HT1080 (cell line): ENCODE results near the gene ZNF689. TPM values are rescaled to one million over a fixed set of nuclear protein-coding genes. Genes with fewer than 3 reads are reported as not detected.
A peak's percentile ranks its signal among the peaks of the same experiment; 100 is the strongest.
"Not testable (repeated sequence)": the region's sequence is repeated elsewhere in the genome, so short reads cannot be mapped to it uniquely, and the experiment has no call there.

Experiments used
- DNase-seq: peaks from one replicate; pipeline ENCODE4 v3.0.0-alpha.2; 2015; ENCODE audit warnings: low read depth
- total RNA-seq: library from RNA; depleted of rRNA; stranded (reverse); fragments of >200 nt; shearing (Covaris generic); gene quantifications from 2 replicates; pipeline ENCODE4 v1.2.3, GENCODE V29; 2014

ZNF689 gene
- total RNA-seq, 1 experiment from 2014 or later: 9.5 TPM

DNA sequence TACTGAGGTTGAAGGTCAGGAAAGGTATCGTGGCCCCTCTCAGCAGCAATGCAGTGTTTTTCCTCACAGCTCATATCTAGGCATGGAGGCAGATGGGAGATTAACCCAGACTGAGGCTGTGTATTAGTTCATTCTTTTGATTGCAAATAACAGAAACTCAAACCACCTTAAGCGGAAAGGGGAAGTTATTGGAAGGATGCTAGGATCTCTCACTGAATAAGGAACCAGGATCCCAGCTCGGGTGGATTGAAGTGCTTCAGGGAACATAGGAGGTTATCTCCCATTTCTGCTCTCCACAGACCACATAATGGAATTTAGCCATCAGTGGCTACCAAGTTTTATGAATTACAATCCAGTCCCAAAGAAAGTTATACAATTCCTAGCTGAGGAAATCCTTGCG lies 8.2 kb downstream of the ZNF689 start:
- DNase-seq: no peak

DNA sequence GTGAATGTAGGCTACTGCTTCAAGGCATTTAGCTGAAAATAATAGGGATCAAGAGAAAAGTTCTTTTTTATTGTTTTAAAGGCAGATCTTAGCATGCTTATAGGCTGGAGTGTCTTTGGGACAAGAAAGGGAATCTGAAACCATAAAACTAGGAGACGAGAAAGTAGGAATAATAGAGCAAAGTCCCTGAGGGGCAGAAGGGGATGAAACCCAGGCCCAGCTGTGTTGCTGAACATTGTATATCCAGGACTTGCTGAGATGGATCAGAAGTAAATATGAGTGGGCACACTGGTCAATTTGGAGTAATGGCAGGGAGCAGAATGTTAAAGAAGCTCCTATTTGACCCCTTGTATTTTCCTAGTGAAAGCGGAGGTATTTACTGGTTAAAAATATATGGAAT lies 9.3 kb downstream of the ZNF689 start:
- DNase-seq: no peak

DNA sequence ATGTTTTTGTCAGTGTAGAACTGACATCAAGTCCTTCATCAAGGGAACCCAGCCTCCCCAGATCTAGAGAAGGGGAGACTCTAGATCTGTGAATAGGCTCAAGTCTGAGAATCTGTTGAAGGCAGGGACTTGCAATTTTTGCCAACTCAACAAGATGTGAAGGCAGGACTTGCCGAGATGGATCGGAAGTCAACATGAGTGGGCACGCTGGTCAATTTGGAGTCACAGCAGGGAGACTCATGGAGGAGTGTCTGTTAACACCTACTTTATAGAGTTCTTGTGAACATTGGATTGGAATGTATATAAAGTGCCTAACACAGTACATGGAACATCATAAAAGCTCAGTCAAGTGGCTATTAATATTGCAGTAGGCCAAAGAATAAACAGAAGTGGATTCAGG lies 10.0 kb downstream of the ZNF689 start:
- no peak for DNase-seq

DNA sequence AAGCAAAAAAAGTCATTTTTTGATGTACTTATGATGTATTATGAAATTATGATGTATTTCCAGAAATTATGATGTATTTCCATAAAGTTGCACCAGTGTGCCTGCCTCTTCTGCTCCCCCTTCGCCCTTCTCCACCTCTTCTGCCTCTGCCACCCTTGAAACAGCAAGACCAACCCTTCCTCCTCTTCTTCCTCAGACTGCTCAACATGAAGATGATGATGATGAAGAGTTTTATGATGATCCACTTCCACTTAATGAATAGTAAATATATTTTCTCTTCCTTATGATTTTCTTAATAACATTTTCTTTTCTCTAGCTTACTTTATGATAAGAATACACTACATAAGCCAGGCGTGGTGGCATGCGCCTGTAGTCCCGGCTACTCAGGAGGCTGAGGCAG lies 17.3 kb downstream of the ZNF689 start:
- DNase-seq: no peak

DNA sequence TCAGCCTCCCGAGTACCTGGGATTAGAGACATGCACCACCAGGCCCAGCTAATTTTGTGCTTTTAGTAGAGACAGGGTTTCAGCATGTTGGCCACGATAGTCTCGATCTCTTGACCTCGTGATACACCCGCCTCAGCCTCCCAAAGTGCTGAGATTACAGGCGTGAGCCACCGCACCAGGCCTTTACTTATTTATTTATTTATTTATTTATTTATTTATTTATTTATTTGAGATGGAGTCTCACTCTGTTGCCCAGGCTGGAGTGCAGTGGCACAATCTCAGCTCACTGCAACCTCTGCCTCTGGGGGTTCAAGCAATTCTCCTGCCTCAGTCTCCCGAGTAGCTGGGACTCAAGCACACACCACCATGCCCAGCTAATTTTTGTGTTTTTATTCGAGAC lies 19.3 kb downstream of the ZNF689 start:
- not testable (repeated sequence) for DNase-seq

DNA sequence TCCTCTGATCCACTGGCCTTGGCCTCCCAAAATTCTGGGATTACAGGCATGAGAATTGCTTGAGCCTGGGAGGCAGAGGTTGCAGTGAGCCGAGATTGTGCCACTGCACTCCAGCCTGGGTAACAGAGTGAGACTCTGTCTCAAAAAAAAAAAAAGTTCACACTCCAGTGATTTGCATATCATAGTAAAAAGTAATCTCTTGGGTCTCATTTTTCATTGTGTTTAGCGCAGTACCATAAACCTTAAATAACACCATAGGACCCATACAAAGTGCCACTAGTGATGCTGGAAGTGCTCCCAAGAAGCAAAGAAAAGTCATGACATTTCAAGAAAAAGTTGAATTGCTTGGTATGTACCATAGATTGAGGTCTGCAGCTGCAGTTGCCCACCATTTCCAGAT lies 20.6 kb downstream of the ZNF689 start:
- not testable (repeated sequence) for DNase-seq

DNA sequence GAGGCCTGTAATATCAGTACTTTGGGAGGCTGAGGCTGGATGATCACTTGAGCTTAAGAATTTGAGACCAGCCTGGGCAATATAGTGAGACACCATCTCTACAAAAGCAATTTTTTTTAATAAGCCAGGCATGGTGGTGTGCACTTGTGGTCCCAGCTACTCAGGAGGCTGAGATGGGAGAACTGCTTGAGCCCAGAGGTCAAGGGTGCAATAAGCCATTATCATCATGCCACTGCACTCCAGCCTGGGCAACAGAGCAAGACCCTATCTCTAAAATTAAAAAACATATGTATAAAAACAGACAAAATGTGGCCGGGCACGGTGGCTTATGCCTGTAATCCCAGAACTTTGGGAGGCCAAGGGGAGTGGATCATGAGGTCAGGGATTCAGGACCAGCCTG lies 21.5 kb downstream of the ZNF689 start:
- no peak for DNase-seq

DNA sequence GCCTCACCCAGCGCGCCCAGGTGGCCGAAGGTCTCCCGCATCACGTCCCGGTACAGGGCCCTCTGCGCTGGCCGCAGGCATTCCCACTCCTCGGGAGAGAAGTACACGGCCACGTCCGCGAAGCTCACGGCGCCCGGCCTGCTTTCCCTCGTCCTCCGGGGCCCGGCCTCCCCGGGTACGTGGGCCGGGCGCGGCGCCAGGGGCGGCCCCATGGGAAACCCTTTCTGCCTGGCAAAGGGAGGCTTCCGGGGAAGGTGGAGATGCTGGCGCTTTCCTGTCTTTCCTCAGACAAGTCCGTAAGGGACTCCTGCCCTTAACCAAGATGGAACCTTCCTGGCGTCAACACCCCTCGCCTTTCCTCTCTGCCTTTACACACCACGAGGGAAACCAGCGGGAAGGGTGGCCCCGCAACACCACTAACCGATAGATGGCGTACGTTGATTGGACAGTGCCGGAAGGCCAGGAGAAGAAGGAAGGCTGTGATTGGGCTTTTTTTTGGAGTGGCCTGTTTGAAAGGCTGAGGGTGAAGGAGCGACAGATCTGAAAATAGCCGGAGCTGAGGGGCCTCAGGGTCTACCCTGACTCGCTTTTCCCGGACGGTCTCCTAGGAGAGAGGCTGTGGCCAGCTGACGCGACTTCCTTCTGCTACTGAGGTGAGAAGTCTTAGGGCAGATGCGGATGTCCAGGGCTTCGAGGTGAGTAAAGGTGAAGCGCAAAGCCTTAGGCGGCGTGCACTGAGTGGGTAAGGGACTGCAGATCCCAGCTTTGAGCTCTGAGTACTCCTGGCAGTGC lies 24.6 kb downstream of the ZNF689 start, which contains the start of gene ZNF785:
Gene ZNF785, minus strand, starts transcription at position 298 of the 792 bp plus-strand sequence. Its CDS starts 86 bp downstream, at position 212.
- DNase-seq: peak; percentile 99

DNA sequence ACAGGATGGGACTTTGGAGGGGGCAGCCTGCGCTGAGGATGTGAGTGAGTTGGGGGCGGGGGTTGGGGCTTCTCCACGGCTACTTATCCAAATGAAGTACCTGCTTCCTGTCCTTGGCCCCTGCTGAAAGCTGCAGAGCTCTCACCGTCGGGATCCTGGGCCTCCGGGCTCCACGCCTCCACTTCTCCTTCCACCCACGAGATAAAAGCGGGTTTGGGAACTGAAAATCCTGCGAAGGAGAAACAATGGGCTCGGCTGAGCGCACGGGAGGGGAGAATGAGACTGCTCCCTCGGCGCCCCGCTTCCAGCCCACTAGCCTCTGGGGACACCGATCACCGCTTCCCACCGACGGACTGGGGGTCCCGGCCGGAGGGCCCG lies 25.2 kb downstream of the ZNF689 start:
- no peak for DNase-seq

DNA sequence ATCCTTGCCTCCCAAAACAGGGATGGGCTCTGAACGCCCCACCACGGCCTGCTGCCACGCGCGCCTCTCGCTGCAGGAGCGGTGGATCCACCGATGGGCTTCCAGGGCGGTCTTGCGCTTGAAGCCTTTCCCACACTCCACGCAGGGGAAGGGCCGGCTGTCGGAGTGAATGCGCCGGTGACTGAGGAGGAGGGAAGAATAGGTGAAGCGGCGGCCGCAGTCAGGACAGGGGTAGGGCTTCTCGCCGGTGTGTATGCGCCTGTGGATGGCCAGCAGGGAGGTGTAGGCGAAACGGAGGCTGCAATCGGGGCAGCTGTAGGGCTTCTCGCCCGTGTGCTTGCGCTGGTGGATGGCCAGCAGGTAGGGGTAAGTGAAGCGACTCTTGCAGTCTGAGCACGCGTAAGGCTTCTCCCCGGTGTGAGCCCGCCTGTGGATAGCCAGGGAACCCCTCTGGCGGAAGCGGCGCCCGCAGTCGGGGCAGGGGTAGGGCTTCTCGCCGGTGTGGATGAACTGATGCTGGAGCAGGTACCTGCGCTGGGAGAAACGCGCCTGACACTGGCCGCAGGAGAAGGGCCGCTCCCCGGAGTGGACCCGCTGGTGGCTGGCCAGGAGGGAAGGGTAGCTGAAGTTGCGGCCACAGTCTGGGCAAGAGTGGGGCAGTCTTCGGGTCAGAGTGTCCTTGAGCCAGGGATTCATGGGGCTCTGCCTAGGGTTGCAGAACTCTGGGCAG lies 27.4 kb downstream of the ZNF689 start:
- no peak for DNase-seq

DNA sequence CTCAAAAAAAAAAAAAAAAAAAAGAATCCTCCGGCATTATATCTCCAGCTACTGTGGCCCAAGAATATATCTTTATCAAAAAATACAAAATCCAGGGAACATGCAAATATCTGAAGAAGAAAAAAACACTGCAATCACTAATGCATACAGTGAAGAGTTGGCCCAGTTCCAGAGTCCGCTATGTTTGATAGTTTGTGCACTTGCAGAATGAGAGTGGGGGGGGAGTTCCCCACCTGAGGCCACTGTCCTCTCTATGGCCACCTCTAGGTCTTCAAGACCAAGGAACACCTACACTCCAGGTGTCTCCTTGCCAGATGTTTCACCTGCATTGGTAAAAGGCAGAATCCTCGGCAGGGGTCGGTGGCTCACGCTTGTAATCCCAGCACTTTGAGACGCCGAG lies 28.7 kb downstream of the ZNF689 start:
- DNase-seq: no peak

DNA sequence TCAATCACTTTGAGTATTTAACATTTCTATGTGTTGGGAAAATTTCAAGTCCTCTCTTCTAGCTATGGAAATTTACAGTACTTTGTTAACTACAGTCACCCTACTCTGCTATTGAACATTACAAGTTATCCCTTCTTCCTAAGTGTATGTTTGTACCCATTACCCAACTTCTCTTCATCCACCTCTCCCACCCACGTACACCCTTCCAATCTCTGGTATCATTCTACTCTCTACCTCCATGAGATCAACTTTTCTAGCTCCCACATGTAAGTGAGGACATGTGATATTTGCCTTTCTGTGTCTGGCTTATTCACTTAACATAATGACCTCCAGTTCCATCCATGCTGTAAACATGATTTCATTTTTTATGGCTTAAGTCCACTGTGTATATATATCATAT lies 35.5 kb downstream of the ZNF689 start:
- DNase-seq: no peak

DNA sequence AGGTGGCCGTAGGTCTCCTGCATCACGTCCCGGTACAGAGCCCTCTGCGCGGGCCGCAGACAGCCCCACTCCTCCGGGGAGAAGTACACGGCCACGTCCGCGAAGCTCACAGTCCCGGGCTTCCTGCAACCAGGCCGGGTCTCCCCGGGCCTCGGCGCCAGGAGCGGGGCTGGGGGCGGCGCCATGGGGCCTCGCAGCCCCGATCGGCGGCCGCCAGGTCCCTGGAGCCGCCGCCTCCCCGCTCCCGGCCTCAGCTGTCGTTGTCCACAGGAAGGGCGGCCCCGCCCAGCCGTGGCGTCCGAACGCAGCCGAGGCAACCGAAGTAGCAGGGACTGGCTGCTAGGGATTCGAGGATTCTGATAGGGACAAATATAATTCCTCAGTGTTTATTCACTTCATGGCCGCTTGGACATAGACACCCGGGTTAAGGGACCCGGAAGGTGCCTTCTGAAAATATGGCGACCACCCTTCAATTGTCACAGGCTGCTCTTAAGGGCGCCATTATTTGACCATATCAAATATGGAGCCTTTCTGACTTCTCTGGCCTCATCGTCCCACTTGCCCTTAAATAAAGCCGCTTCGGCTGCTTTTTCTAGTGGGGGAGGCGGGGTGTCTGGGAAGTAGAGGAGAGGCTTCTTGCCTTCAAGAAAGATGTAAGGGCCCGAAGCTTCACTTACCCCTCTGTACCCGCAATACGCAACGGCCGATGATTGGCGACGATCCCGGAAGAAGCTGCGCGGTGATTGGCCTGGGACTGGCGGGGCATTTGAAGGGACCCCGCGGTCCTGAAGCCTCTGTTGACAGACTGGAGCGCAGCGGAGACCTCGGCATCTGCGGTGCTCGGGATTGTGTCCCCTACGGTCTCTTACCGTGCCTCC lies 38.5 kb downstream of the ZNF689 start, which contains the start of gene ZNF688:
Gene ZNF688, minus strand, starts transcription at position 270 of the 878 bp plus-strand sequence. Its CDS starts 85 bp downstream, at position 185.
- DNase-seq: peak; percentile 98

DNA sequence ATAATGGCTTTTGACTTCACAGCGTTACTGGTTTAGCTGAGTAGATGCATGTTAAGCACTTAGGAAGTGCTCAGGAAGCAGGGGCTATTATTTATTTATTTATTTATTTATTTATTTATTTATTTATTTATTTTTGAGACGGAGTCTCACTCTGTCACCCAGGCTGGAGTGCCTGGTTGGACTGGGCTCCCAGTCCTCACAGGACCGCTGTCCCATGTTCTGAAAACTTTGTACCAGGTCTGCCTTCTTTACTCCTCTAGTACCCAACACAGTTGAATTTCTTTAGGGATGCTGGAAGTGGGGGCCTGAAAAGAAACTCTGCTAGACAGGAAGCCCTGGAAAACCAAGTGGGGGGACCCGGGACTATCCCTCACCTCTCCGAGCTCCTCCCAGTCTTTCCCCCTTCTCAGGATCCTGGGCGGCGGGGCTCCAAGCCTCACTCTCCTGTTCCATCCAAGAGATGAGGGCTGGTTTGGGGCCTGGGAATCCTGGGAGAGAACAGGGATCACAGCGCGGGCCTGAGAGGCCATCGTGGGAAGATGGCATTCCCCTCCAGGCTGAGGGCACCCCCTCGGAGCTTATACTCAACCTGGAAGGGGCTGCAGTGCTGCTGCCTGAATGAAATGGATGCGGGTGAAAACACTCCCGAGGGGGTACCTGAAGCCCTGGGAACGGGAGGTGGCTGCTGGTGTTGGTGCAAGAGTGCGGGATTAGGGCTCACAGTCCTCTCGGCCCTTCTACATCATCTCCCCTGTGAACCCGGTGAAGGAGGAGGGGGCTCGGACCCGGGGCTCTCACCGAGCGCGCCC lies 39.3 kb downstream of the ZNF689 start:
- DNase-seq: no peak

DNA sequence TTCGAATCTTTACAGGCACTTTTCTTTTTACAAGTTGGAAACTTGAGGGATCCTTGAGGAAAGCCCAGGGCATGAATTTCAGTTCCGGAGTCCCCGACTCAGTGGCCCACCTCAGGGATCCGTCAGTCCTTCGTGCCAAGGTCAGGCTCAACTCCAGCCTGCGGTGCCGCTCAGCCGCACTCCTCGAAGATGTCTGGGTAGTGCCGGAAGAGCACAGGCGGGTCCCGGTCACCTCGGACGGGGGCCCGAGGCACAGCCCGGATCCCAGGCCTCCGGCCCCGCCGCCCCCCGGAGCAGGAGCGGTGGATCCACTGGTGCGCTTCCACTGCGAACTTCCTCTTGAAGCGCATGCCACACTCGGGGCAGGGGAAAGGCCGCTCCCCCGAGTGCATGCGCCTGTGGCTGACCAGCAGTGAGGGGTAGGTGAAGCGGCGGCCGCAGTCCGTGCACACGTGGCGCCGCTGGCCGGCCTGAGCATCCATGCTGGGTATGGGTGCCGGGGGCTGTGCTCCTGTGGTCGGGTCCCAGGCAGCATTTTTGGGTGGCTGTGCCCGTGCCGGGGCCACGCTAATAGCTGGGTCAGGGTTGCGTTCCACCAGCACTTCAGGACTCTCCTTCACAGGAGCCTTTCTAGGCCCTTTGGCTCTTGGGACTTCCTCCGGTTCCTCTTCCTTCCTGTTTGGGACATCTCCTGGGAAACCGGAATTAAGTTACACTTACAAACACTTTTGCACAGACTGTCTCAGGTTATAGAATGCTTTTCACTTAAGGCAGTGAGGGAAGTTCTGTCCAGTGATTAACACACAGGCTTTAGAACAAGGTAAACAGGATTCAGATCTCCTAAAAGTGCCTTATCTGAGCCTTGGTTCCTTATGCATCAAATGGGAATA lies 40.2 kb downstream of the ZNF689 start:
- no peak for DNase-seq

DNA sequence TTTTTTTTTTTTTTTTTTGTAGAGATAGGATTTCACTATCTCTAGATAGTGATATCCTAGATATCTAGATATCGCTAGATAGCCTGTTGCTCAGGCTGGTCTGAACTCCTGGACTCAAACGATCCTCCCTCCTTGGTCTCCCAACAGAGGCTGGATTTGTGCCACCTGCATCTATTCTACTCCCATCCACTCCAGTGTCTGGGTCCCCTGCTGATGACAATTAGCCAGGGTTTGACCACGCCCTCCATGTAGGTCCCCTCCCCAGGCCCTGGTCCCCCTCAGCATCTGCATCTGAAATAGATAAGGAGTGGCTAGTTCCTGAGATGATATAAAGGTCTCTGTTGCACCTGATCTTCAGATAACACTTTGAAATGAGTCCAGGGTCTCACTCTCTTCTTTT lies 40.9 kb downstream of the ZNF689 start:
- DNase-seq: no peak

DNA sequence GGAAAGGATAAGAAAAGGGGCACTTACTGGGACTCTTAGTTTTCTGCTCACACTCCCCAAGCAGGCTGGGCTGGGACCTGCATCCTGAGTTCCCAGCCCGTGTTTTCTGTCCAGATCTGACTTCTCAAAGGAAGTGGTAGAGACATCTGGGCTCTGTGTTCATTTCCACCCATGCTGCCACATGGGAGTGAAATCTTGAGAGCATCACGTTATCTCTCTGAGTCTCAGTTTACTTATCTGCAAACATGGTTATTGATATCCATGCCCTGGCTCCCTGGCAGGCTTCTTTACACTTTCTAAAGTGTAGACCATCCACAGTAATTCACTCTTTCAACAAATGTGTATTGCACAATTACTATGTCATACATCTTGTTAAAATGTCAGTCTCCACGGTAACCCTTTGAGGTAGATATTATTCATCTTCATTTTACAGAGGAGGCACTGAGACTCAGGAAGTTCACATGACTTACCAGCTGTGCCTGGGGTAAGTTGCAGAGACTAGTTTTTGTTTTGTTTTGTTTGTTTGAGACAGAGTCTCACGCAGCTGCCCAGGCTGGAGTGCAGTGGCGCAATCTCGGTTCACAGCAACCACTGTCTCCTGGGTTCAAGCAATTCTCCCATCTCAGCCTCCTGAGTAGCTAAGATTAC lies 42.1 kb downstream of the ZNF689 start:
- peak; percentile 69 for DNase-seq

DNA sequence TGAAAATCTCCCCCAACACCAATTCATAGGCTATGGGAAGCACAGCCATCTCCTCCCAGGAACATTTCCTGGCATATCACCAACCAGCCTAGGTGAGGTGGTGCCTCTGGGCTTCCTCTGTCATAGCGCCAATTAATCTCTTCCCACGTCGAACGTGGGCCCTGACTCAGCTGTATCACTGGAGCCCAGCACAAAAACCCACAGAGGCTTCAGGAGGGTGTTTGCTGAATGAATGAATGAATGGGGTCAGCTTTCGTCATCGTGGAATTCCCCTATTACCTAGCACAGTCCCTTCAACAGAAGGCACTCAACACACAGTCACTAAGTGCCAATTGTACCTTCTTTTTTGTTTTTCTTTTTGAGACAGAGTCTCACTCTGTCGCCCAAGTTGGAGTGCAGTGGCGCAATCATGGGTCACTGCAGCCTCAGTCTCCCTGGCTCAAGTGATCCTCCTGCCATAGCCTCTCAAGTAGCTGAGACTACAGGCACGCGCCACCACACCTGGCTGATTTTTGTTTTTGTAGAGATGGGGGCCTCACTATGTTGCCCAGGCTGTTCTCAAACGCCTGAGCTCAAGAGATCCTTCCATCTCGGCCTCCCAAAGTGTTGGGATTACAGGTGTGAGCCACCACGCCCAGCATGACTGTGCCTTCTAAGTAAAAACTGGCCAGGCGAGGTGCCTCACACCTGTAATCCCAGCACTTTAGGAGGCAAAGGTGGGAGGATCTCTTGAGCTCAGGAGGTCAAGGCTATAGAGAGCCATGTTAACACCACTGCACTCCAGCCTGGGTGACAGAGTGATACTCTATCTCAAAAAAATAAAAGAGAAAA lies 42.8 kb downstream of the ZNF689 start:
- peak; percentile 15 for DNase-seq
